GM23338 (cell line): ENCODE data around the gene TPRG1.

Experiments
- CREB1 ChIP-seq: fragments of 250-450 bp; sonication (Bioruptor Pico); IDR thresholded peaks from 2 replicates; pipeline ENCODE4 v1.5.0; 2020; ENCODE audit warnings: low read depth, mild to moderate bottlenecking, moderate library complexity
- CTCF ChIP-seq, 2 experiments: fragments of 200-600 bp in 1 of 2; sonication (generic) in 1 of 2; conservative IDR thresholded peaks; 2 replicates each; pipeline versions ENCODE4 v1.5.1 to v1.6.1; 2016 to 2017; ENCODE audit warnings: antibody characterized with exemption in 2 of 2, low read depth in 2 of 2, mild to moderate bottlenecking in 2 of 2, moderate library complexity in 1 of 2
- ETS1 ChIP-seq: IDR thresholded peaks from 2 replicates; pipeline ENCODE4 v1.6.1; 2016; ENCODE audit warnings: antibody characterized with exemption
- EZH2 ChIP-seq: fragments of 200-600 bp; sonication (generic); IDR thresholded peaks from one replicate; pipeline ENCODE4 v1.8.0; 2017; ENCODE audit warnings: antibody characterized with exemption, mild to moderate bottlenecking, low read depth; ENCODE audit not compliant: unreplicated experiment
- EZH2phosphoT487 ChIP-seq: fragments of 200-600 bp; sonication (generic); IDR thresholded peaks from one replicate; pipeline ENCODE4 v1.8.1; 2018; ENCODE audit warnings: antibody characterized with exemption; ENCODE audit not compliant: unreplicated experiment
- JUNB ChIP-seq: IDR thresholded peaks from one replicate; pipeline ENCODE4 v1.6.1; 2016; ENCODE audit warnings: antibody characterized with exemption; ENCODE audit not compliant: unreplicated experiment
- NANOG ChIP-seq: IDR thresholded peaks from 2 replicates; pipeline ENCODE4 v1.6.1; 2016; ENCODE audit warnings: antibody characterized with exemption, borderline replicate concordance
- POLR2AphosphoS5 ChIP-seq: IDR thresholded peaks from 2 replicates; pipeline ENCODE4 v1.6.1; 2016; ENCODE audit warnings: antibody characterized with exemption, low read depth
- REST ChIP-seq: IDR thresholded peaks from one replicate; pipeline ENCODE4 v1.6.1; 2018; ENCODE audit warnings: antibody characterized with exemption; ENCODE audit not compliant: unreplicated experiment
- STAT1 ChIP-seq: IDR thresholded peaks from one replicate; pipeline ENCODE4 v1.6.1; 2016; ENCODE audit warnings: antibody characterized with exemption; ENCODE audit not compliant: unreplicated experiment

- TF ChIP-seq JUNB = no peak
- no peak for TF ChIP-seq CTCF (conservative IDR thresholded peaks at IDR 0.05; ENCODE audit: low read depth in 2 of 2)
- TF ChIP-seq EZH2 = no peak
- no peak for TF ChIP-seq EZH2phosphoT487
- TF ChIP-seq POLR2AphosphoS5 = no peak
- no peak for TF ChIP-seq CREB1
- TF ChIP-seq REST = no peak
- TF ChIP-seq ETS1 = no peak
- no peak for TF ChIP-seq NANOG
- TF ChIP-seq STAT1 = no peak
These were observed 78.2 kb downstream of the TPRG1 start for GRCh38 chr3:189249987-189250386.
